HEK293 (cell line): ENCODE results near the gene COPS9.

Source experiments
- CTCF ChIA-PET: fragments of 350-600 bp; formaldehyde crosslinking; extraction: SDS; loops from one replicate; lab custom pipeline; 2021; ENCODE audit warnings: antibody characterized with exemption; lab: Yijun Ruan, JAX
- POLR2A ChIA-PET: fragments of 300-600 bp; formaldehyde crosslinking; extraction: SDS; loops from one replicate; lab custom pipeline; 2020; ENCODE audit warnings: antibody characterized with exemption, inconsistent platforms; lab: Yijun Ruan, JAX
- H3K27ac ChIP-seq: fragments of 200-500 bp; sonication (Bioruptor generic); 2 replicates; pipeline ENCODE4 v1.5.1; 2014; ENCODE audit warnings: low read depth, low read length, control low read depth, inconsistent platforms; ENCODE audit errors: extremely low read depth
- H3K36me3 ChIP-seq, 2 experiments: fragments of 200-500 bp in 1 of 2; sonication (Bioruptor generic) in 1 of 2; 1 replicate in 1 of 2; 2 replicates in 1 of 2; pipeline ENCODE4 v1.5.1; 2014 to 2017; ENCODE audit warnings: inconsistent platforms in 2 of 2, low read length in 2 of 2; ENCODE audit not compliant: control insufficient read depth in 2 of 2, insufficient read depth in 1 of 2
- H3K4me1 ChIP-seq: fragments of 200-500 bp; sonication (Bioruptor generic); 2 replicates; pipeline ENCODE4 v1.5.1; 2014; ENCODE audit warnings: mild to moderate bottlenecking, low read length, inconsistent platforms; ENCODE audit not compliant: control insufficient read depth, insufficient read depth
- H3K4me3 ChIP-seq: 2 replicates; pipeline ENCODE4 v1.5.1; 2011; ENCODE audit warnings: low read depth, mild to moderate bottlenecking, control low read depth, low read length, moderate library complexity
- H3K9me3 ChIP-seq: fragments of 200-500 bp; sonication (Bioruptor generic); 2 replicates; pipeline ENCODE4 v1.5.1; 2014; ENCODE audit warnings: low read depth, low read length, inconsistent platforms; ENCODE audit not compliant: control insufficient read depth, insufficient read depth
- GFI1B ChIP-seq: fragments of 450-650 bp; formaldehyde crosslinking; IDR thresholded peaks from 2 replicates; pipeline ENCODE4 v1.5.1; 2016; ENCODE audit warnings: missing biosample characterization, missing genetic modification characterization
- HOXD13 ChIP-seq: sonication (generic); formaldehyde crosslinking; IDR thresholded peaks from 2 replicates; pipeline ENCODE4 v1.8.0; 2022; ENCODE audit warnings: missing genetic modification reagents, borderline replicate concordance
- PRDM6 ChIP-seq: fragments of 450-650 bp; formaldehyde crosslinking; IDR thresholded peaks from 2 replicates; pipeline ENCODE4 v1.5.1; 2017; ENCODE audit warnings: missing biosample characterization, missing genetic modification characterization
- YY1 ChIP-seq: fragments of 450-650 bp; formaldehyde crosslinking; IDR thresholded peaks from 2 replicates; pipeline ENCODE4 v1.5.1; 2018; ENCODE audit warnings: missing biosample characterization, missing genetic modification characterization
- ZBTB1 ChIP-seq: fragments of 450-650 bp; formaldehyde crosslinking; IDR thresholded peaks from 2 replicates; pipeline ENCODE4 v1.5.1; 2016; ENCODE audit warnings: missing biosample characterization, missing genetic modification characterization
- ZNF138 ChIP-seq: fragments of 450-650 bp; formaldehyde crosslinking; IDR thresholded peaks from 2 replicates; pipeline ENCODE4 v1.5.1; 2016; ENCODE audit warnings: missing biosample characterization, missing genetic modification characterization, borderline replicate concordance
- ZNF175 ChIP-seq: fragments of 450-650 bp; formaldehyde crosslinking; IDR thresholded peaks from 2 replicates; pipeline ENCODE4 v1.5.1; 2016; ENCODE audit warnings: missing biosample characterization, missing genetic modification characterization
- ZNF184 ChIP-seq: fragments of 450-650 bp; IDR thresholded peaks from 2 replicates; pipeline ENCODE4 v1.5.1; 2018; ENCODE audit warnings: missing biosample characterization, mild to moderate bottlenecking, missing genetic modification characterization
- ZNF239 ChIP-seq: fragments of 450-650 bp; formaldehyde crosslinking; IDR thresholded peaks from 2 replicates; pipeline ENCODE4 v1.5.1; 2016; ENCODE audit warnings: missing biosample characterization, missing genetic modification characterization
- ZNF266 ChIP-seq: fragments of 450-650 bp; formaldehyde crosslinking; IDR thresholded peaks from 2 replicates; pipeline ENCODE4 v1.5.1; 2016; ENCODE audit warnings: missing biosample characterization, missing genetic modification characterization, low read depth
- ZNF423 ChIP-seq: fragments of 450-650 bp; formaldehyde crosslinking; IDR thresholded peaks from 2 replicates; pipeline ENCODE4 v1.5.1; 2016; ENCODE audit warnings: missing biosample characterization, missing genetic modification characterization
- ZNF560 ChIP-seq: fragments of 450-650 bp; formaldehyde crosslinking; IDR thresholded peaks from 2 replicates; pipeline ENCODE4 v1.5.1; 2017; ENCODE audit warnings: missing biosample characterization, missing genetic modification characterization, borderline replicate concordance
- ZNF660 ChIP-seq: fragments of 450-650 bp; IDR thresholded peaks from 2 replicates; pipeline ENCODE4 v1.5.1; 2018; ENCODE audit warnings: missing biosample characterization, mild to moderate bottlenecking, missing genetic modification characterization
- ZNF677 ChIP-seq: fragments of 450-650 bp; IDR thresholded peaks from 2 replicates; pipeline ENCODE4 v1.5.0; 2018; ENCODE audit warnings: missing biosample characterization, mild to moderate bottlenecking, missing genetic modification characterization, moderate library complexity
- ZNF776 ChIP-seq: fragments of 450-650 bp; formaldehyde crosslinking; IDR thresholded peaks from 2 replicates; pipeline ENCODE4 v1.5.0; 2017; ENCODE audit warnings: missing biosample characterization, missing genetic modification characterization, borderline replicate concordance
- ZXDB ChIP-seq: fragments of 450-650 bp; formaldehyde crosslinking; IDR thresholded peaks from 2 replicates; pipeline ENCODE4 v1.5.1; 2016; ENCODE audit warnings: missing biosample characterization, missing genetic modification characterization
- TF ChIP-seq, protein P1 (sequence below): fragments of 450-650 bp; formaldehyde crosslinking; IDR thresholded peaks from 2 replicates; pipeline ENCODE4 v1.5.1; 2016; ENCODE audit warnings: missing biosample characterization, missing genetic modification characterization
- TF ChIP-seq, protein P2 (sequence below): fragments of 450-650 bp; formaldehyde crosslinking; IDR thresholded peaks from 2 replicates; pipeline ENCODE4 v1.5.0; 2017; ENCODE audit warnings: missing biosample characterization, missing genetic modification characterization, borderline replicate concordance

The COPS9 gene

DNA sequence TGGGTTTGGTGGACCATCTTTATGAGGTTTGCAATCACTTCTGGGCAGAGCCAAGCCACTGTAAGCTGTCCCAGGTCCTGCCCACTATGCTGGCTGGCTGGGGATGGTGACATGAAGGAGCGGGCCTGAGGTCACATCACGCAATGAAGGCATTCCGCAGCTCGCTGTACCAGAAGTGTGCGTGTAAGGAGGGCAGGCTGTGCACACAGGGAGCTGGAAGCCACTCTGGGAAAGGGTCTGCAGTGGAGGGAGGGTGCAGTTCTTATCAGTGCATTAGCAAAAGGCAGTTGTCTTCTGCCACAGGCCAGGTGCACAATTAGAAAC, 21.0 kb upstream of the COPS9 start:
- POLR2A ChIA-PET, result no interaction called here
- TF ChIP-seq ZNF239 (tag by site-specific recombination) (0 out of 2 replicates have a peak, but pooled peaks have one; percentile 22), ZNF677 (tag by site-specific recombination) (no peak), ZNF560 (tag by site-specific recombination) (no peak)
- CTCF ChIA-PET, result interaction anchor here (1.0 kb wide), 1 partner anchor 36 kb away, joined by 3 read pairs; no protein-coding TSS in a partner anchor

GRCh38 chr2:240156435-240157146, 20.5 kb upstream of the COPS9 start:
- Histone ChIP-seq H3K9me3 (no peaks in the 10 kb centered on the region), H3K4me1 (no peaks in the 10 kb centered on the region), H3K4me3 (no peak overlapping the region), H3K27ac (no peak overlapping the region), H3K36me3 (no peaks in the 10 kb centered on the region)
- CTCF ChIA-PET, result interaction anchor here (1.0 kb wide), 2 partner anchors 13 to 36 kb away, joined by 3 read pairs; no protein-coding TSS in a partner anchor
- TF ChIP-seq ZNF266 (tag by site-specific recombination) (no peak), ZNF423 (tag by site-specific recombination) (no peak), ZBTB1 (tag by site-specific recombination) (no peak), ZNF184 (tag by site-specific recombination) (no peak), ZNF776 (tag by site-specific recombination) (no peak), ZXDB (no peak), ZNF138 (no peak), HOXD13 (CRISPR knock-in tag) (no peak)
- TF ChIP-seq, protein P1, sequence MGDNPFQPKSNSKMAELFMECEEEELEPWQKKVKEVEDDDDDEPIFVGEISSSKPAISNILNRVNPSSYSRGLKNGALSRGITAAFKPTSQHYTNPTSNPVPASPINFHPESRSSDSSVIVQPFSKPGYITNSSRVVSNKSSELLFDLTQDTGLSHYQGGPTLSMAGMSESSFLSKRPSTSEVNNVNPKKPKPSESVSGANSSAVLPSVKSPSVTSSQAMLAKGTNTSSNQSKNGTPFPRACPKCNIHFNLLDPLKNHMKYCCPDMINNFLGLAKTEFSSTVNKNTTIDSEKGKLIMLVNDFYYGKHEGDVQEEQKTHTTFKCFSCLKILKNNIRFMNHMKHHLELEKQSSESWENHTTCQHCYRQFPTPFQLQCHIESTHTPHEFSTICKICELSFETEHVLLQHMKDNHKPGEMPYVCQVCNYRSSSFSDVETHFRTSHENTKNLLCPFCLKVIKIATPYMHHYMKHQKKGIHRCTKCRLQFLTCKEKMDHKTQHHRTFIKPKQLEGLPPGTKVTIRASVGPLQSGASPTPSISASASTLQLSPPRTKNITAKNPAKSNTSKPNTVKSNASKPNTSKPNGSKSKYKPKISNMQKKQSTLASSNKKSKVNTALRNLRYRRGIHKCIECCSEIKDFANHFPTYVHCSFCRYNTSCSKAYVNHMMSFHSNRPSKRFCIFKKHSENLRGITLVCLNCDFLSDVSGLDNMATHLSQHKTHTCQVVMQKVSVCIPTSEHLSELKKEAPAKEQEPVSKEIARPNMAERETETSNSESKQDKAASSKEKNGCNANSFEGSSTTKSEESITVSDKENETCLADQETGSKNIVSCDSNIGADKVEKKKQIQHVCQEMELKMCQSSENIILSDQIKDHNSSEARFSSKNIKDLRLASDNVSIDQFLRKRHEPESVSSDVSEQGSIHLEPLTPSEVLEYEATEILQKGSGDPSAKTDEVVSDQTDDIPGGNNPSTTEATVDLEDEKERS (tag by site-specific recombination), result no peak
- POLR2A ChIA-PET, result no interaction called here

More for the DNA sequence above, 21.0 kb upstream of the COPS9 start:
- Histone ChIP-seq H3K9me3 (no peaks in the 10 kb centered on the region), H3K27ac (no peak overlapping the region), H3K4me1 (no peaks in the 10 kb centered on the region), H3K36me3 (no peaks in the 10 kb centered on the region), H3K4me3 (no peak overlapping the region)

GRCh38 chr2:240155745-240156390, 19.8 kb upstream of the COPS9 start:
- CTCF ChIA-PET, result interaction anchor here (1.0 kb wide), 1 partner anchor 12 kb away, joined by 3 read pairs; no protein-coding TSS in a partner anchor
- POLR2A ChIA-PET, result no interaction called here
- H3K36me3 ChIP-seq, result no peaks in the 10 kb centered on the region
- no peak overlapping the region for H3K27ac ChIP-seq
- H3K4me1 ChIP-seq, result no peaks in the 10 kb centered on the region
- H3K9me3 ChIP-seq, result no peaks in the 10 kb centered on the region
- TF ChIP-seq YY1, result no peak
- TF ChIP-seq ZNF175 (tag by site-specific recombination), result no peak
- TF ChIP-seq, protein P2, sequence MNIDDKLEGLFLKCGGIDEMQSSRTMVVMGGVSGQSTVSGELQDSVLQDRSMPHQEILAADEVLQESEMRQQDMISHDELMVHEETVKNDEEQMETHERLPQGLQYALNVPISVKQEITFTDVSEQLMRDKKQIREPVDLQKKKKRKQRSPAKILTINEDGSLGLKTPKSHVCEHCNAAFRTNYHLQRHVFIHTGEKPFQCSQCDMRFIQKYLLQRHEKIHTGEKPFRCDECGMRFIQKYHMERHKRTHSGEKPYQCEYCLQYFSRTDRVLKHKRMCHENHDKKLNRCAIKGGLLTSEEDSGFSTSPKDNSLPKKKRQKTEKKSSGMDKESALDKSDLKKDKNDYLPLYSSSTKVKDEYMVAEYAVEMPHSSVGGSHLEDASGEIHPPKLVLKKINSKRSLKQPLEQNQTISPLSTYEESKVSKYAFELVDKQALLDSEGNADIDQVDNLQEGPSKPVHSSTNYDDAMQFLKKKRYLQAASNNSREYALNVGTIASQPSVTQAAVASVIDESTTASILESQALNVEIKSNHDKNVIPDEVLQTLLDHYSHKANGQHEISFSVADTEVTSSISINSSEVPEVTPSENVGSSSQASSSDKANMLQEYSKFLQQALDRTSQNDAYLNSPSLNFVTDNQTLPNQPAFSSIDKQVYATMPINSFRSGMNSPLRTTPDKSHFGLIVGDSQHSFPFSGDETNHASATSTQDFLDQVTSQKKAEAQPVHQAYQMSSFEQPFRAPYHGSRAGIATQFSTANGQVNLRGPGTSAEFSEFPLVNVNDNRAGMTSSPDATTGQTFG (tag by site-specific recombination), result no peak
- no peak for TF ChIP-seq PRDM6 (tag by site-specific recombination)
- no peak for TF ChIP-seq GFI1B (tag by site-specific recombination)
- TF ChIP-seq ZNF660, result no peak
- no peak overlapping the region for H3K4me3 ChIP-seq
